GM12801 (cell line): Measurements from ENCODE around the gene TLX1.

Experiments used
- TF ChIP-seq, protein P1 (sequence below): IDR thresholded peaks from one replicate; pipeline ENCODE4 v1.5.1; 2011; ENCODE audit warnings: control low read depth; ENCODE audit not compliant: insufficient read length; ENCODE audit errors: extremely low read depth

The TLX1 gene

DNA sequence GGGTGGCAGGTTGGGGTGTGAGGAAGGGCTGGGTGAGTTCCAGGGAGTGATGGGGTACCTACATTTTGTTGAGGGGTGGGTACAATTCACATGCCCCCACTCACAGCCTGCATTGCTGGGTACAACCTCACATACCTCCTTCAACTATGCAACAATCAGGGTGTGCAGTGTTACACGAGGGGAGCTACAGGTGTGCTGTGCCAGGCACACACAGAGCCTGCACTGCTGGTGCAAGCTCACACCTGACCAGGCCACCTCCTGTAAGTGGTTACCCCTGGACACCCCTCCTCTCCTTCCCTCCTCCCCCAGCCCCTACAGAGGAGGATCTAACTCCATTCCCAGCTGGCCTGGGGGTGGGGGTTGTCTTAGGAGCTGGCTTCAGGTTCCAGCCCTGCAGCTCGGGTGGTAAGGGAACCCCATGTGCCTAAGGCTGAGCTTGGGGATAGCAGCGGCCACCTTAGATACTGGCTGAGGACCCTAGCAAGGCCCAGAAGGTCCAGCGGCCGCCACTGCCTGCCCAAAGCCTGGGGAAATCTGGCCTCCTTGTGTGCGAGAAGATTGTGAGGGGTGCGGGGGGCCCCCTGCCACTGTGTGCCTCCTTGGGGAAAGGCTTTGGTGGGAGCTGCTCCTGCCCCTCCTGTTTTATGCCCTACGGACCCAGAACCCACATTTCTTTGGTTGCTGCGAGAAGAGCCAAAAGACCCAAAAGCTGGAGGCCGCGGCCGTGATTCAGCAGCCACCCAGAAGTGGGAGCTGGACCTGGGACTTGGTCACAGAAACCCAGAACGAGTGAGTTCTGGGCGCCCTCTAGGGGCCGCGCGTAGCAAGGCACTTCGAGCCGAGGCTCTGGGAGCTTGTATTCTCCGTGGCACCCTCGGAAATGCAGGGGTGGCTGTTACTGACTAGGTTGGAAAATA lies 10.8 kb downstream of the TLX1 start:
- TF ChIP-seq, protein P1, sequence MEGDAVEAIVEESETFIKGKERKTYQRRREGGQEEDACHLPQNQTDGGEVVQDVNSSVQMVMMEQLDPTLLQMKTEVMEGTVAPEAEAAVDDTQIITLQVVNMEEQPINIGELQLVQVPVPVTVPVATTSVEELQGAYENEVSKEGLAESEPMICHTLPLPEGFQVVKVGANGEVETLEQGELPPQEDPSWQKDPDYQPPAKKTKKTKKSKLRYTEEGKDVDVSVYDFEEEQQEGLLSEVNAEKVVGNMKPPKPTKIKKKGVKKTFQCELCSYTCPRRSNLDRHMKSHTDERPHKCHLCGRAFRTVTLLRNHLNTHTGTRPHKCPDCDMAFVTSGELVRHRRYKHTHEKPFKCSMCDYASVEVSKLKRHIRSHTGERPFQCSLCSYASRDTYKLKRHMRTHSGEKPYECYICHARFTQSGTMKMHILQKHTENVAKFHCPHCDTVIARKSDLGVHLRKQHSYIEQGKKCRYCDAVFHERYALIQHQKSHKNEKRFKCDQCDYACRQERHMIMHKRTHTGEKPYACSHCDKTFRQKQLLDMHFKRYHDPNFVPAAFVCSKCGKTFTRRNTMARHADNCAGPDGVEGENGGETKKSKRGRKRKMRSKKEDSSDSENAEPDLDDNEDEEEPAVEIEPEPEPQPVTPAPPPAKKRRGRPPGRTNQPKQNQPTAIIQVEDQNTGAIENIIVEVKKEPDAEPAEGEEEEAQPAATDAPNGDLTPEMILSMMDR = peak; percentile 76

DNA sequence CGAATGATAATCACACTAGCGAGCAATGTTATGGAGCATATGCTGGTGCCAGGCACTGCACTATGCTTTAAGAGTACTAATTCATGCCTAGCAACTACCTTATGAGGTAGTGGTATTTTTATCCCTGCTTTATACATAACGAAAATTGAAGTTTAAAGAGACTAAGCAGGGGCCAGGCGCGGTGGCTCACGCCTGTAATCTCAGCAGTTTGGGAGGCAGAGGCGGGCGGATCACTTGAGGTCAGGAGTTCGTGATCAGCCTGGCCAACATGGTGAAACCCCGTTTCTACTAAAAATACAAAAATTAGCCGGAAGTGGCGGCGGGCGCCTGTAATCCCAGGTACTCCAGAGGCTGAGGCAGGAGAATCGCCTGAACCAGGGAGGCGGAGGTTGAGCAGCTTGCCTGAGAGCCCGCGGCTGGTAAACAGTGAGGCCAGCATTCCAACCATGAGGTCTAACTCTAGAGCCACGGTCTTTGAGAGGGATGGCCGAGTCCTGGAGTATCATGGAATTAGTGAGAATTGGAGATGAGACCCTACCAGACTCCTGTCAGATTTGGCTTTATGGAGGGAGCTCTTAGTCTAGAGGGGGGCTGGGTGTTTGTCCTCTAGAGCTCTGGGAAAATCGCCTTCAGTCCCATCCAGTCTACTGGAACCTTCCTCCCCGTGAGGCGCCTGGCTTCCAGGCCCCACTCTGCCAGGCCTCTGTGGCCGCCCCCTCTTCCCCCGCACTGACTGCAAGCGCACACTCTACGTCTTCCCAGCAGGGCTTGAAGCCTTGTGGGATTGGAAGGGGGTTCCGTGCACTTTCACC lies 11.6 kb downstream of the TLX1 start:
- TF ChIP-seq, protein P1 = no peak

DNA sequence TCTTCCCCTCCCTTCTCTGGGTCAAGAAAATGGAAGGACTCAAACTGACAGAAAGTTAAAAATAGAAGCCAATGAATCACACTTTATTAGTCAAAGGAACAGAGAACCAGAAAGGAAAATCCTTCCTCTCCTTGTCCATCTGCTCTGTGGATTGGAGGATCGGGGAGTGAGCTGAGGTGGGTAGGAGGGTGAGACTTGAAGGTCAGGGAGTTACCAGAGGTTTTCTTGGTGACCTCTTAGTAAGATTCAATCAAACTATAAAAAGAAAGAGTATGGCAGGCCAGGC lies 12.2 kb downstream of the TLX1 start:
- TF ChIP-seq, protein P1 = no peak

DNA sequence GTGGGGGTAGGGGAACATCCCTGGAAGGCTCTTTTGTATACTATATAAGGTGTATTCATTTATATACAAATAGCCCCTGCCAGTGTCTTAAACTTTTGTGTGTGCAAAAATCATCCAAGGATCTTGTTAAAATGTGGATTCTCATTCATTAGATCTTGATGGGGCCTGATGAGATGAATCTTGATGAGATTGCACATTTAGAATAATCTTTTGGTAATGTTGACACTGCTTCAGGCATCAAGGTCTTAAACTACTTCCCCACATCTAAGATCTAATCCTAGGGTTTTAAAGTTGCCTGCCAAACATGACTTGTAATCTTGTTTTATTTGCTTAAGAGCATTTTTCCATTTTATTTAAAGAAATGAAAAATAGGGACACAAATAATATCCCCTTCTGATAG lies 13.0 kb downstream of the TLX1 start:
- TF ChIP-seq, protein P1 = no peak

DNA sequence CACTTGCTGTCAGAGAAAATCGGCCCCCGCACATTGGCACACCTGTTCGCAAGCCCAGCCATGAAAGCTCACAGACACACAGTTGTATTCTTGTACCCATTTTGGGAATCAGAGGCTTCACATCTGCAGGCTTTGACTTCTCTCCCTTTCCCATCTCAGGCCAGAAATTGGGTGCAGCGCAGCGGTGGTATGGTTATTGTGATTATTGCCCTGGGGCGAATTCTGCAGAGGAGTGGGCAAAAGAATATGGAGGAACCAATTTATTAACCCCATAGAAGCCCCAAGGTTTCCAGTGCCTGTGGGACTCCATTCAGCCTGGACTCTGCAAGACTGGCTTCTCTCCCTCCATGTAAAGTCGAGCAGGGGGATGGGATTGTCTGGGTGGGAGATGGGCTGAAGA lies 14.0 kb downstream of the TLX1 start:
- TF ChIP-seq, protein P1 = no peak

DNA sequence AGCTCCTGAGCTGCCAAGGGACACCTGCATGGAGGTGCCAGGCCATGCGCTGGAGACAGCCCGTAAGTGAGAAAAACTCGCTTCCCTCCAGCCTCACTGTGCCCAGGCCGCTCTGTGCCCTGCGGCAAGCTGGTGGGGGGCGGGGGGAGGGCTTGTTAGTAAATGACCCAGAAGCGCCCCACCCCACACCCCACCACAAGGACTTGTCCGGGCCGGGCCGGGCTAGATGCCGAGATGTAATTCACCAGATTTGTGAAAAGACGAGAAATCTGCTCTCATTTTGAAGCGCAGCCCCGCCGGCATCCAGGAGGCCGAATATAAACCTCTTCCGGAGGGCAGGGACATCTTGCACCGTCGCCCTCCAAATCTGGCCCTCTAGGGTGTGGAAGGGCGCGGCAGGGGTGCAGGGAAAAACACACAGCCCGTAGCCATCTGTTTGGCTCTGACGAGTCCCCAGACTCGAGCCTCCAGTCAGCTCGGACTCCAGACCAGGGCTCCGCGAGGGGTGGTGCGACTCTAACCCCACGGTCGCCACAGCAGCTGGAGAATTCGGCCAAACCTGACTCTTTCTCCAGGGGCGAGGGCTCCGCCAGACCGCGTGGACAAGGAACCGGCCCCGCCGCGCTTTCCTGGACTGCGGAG lies 14.8 kb downstream of the TLX1 start:
- TF ChIP-seq, protein P1 = no peak

DNA sequence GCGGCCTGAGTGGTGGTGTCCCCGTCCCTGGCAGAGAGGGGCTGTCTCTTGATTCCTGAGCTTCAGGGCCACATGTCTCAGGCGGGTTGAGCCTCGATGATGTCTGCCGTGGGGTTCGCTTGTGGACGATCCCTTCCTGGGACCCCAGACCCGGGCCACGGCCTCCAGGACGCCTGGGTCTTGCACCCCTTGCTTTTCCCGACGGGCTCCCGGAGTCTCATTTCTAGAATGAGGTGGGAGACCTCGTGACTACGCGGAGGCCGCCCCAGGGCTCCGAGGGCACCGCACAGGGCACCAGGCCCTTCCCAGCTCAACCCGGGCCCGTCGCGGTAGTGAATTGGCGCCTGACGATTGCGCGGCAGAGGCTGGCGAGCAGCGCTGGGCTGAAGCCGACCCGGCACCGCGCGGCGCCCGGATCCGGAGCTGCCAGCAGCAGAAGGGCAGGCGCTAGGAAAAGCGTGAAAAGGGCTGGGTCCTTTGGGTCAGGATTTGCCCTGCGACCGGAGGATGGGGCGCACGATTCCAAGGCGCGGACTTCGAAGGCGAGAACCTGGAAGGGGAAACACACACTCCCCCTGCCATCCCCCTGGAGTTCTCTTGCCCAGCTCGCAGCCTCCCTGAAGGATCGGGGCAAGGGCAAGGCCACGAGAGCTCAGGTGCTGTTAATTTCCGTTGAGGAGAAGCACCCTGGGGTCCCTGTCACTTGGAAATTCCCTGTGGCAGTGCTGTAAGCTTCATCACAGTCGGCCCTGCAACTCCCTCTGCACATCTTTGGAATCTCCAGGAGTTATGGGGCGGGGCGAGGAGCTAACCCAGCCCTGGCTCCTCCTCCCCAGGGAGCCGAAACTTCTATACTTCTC lies 15.5 kb downstream of the TLX1 start:
- TF ChIP-seq, protein P1 = no peak
